HepG2 (cell line): Measurements from ENCODE around the gene DNAJC8. TPM values are rescaled to one million over a fixed set of nuclear protein-coding genes. Genes with fewer than 3 reads are reported as not detected.

Source experiments
- ATAC-seq: fragments of 200-7000 bp; cut with Tn5 transposase; 3 replicates; pipeline ENCODE4 v1.9.1; 2020; ENCODE audit warnings: mild to moderate bottlenecking, moderate library complexity
- BruUV-seq: library from RNA; stranded (reverse); fragments of 400-500 nt; replicated peaks from 2 replicates; lab custom pipeline; 2021; lab: Mats Ljungman, UMichigan
- CTCF ChIA-PET: fragments of 300-600 bp; formaldehyde crosslinking; extraction: SDS; loops from one replicate; lab custom pipeline; 2021; ENCODE audit warnings: low total read pairs, inconsistent platforms, low intra/inter-chr PET ratio; lab: Yijun Ruan, JAX
- POLR2A ChIA-PET: fragments of 350-600 bp; sonication (Branson Sonifier 250); formaldehyde crosslinking; loops from one replicate; lab custom pipeline; 2020; ENCODE audit warnings: antibody characterized with exemption, inconsistent platforms; lab: Yijun Ruan, JAX
- DNase-seq: peaks from one replicate; pipeline ENCODE4 v3.0.0-alpha.2; 2015; ENCODE audit warnings: low spot score
- FAIRE-seq: peaks from 3 replicates; lab custom pipeline; 2011; peaks lifted over from hg19 to GRCh38; lab: Jason Lieb, UNC
- H2AFZ ChIP-seq: one replicate; pipeline ENCODE4 v1.6.1; 2011; ENCODE audit warnings: low read length, inconsistent platforms
- H3K27ac ChIP-seq: fragments of 300-600 bp; 3 replicates; pipeline ENCODE4 v1.8.0; 2011; ENCODE audit warnings: mixed run types, mild to moderate bottlenecking, mixed read lengths, low read length, inconsistent platforms; ENCODE audit not compliant: insufficient read depth; ENCODE audit errors: extremely low read length
- H3K27me3 ChIP-seq, 2 experiments: fragments of 200-600 bp in 1 of 2; 2 replicates in 1 of 2; 3 replicates in 1 of 2; pipeline versions ENCODE4 v1.6.0 to v1.8.0; 2011; ENCODE audit warnings: low read length in 2 of 2, mild to moderate bottlenecking in 2 of 2, moderate library complexity in 2 of 2, inconsistent platforms in 1 of 2; ENCODE audit not compliant: insufficient read depth in 2 of 2, control insufficient read depth in 1 of 2
- H3K36me3 ChIP-seq, 2 experiments: fragments of 200-600 bp in 1 of 2; replicated peaks in 1 of 2; 2 replicates in 1 of 2; 3 replicates in 1 of 2; pipeline versions ENCODE4 v1.5.1 to v1.8.0; 2011; ENCODE audit warnings: low read length in 2 of 2, inconsistent platforms in 1 of 2; ENCODE audit not compliant: insufficient read depth in 2 of 2, control insufficient read depth in 1 of 2
- H3K4me1 ChIP-seq: 2 replicates; pipeline ENCODE4 v1.5.1; 2012; ENCODE audit warnings: low read length, inconsistent platforms; ENCODE audit not compliant: insufficient read depth
- H3K4me2 ChIP-seq: 2 replicates; pipeline ENCODE4 v1.6.0; 2011; ENCODE audit warnings: low read depth, low read length, inconsistent platforms
- H3K4me3 ChIP-seq, 3 experiments: fragments of 200-600 bp in 1 of 3; sonication (generic), shearing (Covaris generic) in 1 of 3; replicated peaks in 1 of 3; 2 replicates each; pipeline ENCODE4 v1.5.1; 2011 to 2016; ENCODE audit warnings: low read length in 3 of 3, inconsistent platforms in 2 of 3, low read depth in 2 of 3, mild to moderate bottlenecking in 2 of 3, control low read depth in 1 of 3, mixed read lengths in 1 of 3; ENCODE audit not compliant: insufficient read depth in 1 of 3
- H3K79me2 ChIP-seq: one replicate; pipeline ENCODE4 v1.6.1; 2011; ENCODE audit warnings: low read length, inconsistent platforms; ENCODE audit not compliant: insufficient read depth
- H3K9ac ChIP-seq: 2 replicates; pipeline ENCODE4 v1.6.0; 2011; ENCODE audit warnings: mild to moderate bottlenecking, low read depth, low read length, inconsistent platforms; ENCODE audit not compliant: insufficient read depth
- H3K9me3 ChIP-seq: 2 replicates; pipeline ENCODE4 v1.5.1; 2012; ENCODE audit warnings: mild to moderate bottlenecking, low read length
- H4K20me1 ChIP-seq: 2 replicates; pipeline ENCODE4 v1.6.0; 2011; ENCODE audit warnings: inconsistent platforms, mild to moderate bottlenecking, low read length, moderate library complexity; ENCODE audit not compliant: insufficient read depth
- CEBPB ChIP-seq: IDR thresholded peaks from 2 replicates; pipeline ENCODE4 v1.6.1; 2011; ENCODE audit warnings: low read depth, low read length, improper control_type of control experiment, borderline replicate concordance
- ETV5 ChIP-seq: IDR thresholded peaks from 2 replicates; pipeline ENCODE4 v1.6.1; 2018; ENCODE audit warnings: missing biosample characterization, missing genetic modification reagents, inconsistent platforms, borderline replicate concordance
- HNRNPH1 ChIP-seq: fragments of 200-400 bp; formaldehyde crosslinking; optimal IDR thresholded peaks from 2 replicates; pipeline ENCODE3; 2017; ENCODE audit warnings: mild to moderate bottlenecking, low read depth, low read length
- HOXA3 ChIP-seq: sonication (generic); formaldehyde crosslinking; IDR thresholded peaks from 2 replicates; pipeline ENCODE4 v1.5.0; 2020; ENCODE audit warnings: missing genetic modification reagents
- MIER3 ChIP-seq: IDR thresholded peaks from 2 replicates; pipeline ENCODE4 v1.6.1; 2016; ENCODE audit warnings: missing compliant biosample characterization, borderline replicate concordance
- NPAS2 ChIP-seq: sonication (generic); formaldehyde crosslinking; IDR thresholded peaks from 2 replicates; pipeline ENCODE4 v1.8.0; 2022; ENCODE audit warnings: mild to moderate bottlenecking, missing genetic modification reagents, borderline replicate concordance
- SIN3B ChIP-seq: fragments of 150-350 bp; IDR thresholded peaks from 2 replicates; pipeline ENCODE4 v1.6.1; 2014; ENCODE audit warnings: low read length
- SMAD9 ChIP-seq: sonication (generic); formaldehyde crosslinking; IDR thresholded peaks from 2 replicates; pipeline ENCODE4 v1.5.1; 2020; ENCODE audit warnings: mild to moderate bottlenecking, missing genetic modification reagents
- STAT5B ChIP-seq: sonication (generic); formaldehyde crosslinking; IDR thresholded peaks from 2 replicates; pipeline ENCODE4 v1.4.0; 2020; ENCODE audit warnings: missing genetic modification reagents
- ZNF101 ChIP-seq: sonication (generic); formaldehyde crosslinking; IDR thresholded peaks from 2 replicates; pipeline ENCODE4 v1.4.0; 2020; ENCODE audit warnings: mild to moderate bottlenecking, low read depth, missing genetic modification reagents, borderline replicate concordance
- ZNF251 ChIP-seq: sonication (generic); formaldehyde crosslinking; IDR thresholded peaks from 2 replicates; pipeline ENCODE4 v1.9.0; 2021; ENCODE audit warnings: mild to moderate bottlenecking, missing genetic modification reagents
- ZNF296 ChIP-seq: sonication (generic); formaldehyde crosslinking; conservative IDR thresholded peaks from 2 replicates; pipeline ENCODE4 v1.5.0; 2020; ENCODE audit warnings: mild to moderate bottlenecking, missing genetic modification reagents
- ZNF333 ChIP-seq: sonication (generic); formaldehyde crosslinking; IDR thresholded peaks from 2 replicates; pipeline ENCODE4 v1.4.0; 2020; ENCODE audit warnings: mild to moderate bottlenecking, missing genetic modification reagents, borderline replicate concordance
- ZNF75D ChIP-seq: sonication (generic); formaldehyde crosslinking; IDR thresholded peaks from 2 replicates; pipeline ENCODE4 v1.8.1; 2023; ENCODE audit warnings: missing genetic modification reagents, mild to moderate bottlenecking, borderline replicate concordance
- ZSCAN31 ChIP-seq: sonication (generic); formaldehyde crosslinking; IDR thresholded peaks from 2 replicates; pipeline ENCODE4 v1.5.0; 2020; ENCODE audit warnings: low read depth, mild to moderate bottlenecking, missing genetic modification reagents
- ZSCAN9 ChIP-seq: IDR thresholded peaks from 2 replicates; pipeline ENCODE4 v1.6.1; 2016; ENCODE audit warnings: borderline replicate concordance
- WGBS: methylation state at CpG from one replicate; pipeline ENCODE4 v1.1.6; 2017; ENCODE audit warnings: low lambda C conversion rate; 5-methylcytosine and 5-hydroxymethylcytosine counted together
- in situ Hi-C: cut with HindIII; loops from 2 replicates; pipeline ENCODE4 v1.10.0; 2017; ENCODE audit warnings: low pct_unique_long_range_greater_than_20kb; ENCODE audit not compliant: extremely low pct_ligation_motif_present
- intact Hi-C: fragments of 100-400 bp; cut with micrococcal nuclease; formaldehyde crosslinking; loops from one replicate; pipeline ENCODE4 v1.10.0; 2022; ENCODE audit not compliant: unreplicated experiment
- polyA plus RNA-seq, 8 experiments: library from polyadenylated mRNA; depleted of rRNA in 3 of 8; stranded (reverse) in 7 of 8; unstranded in 1 of 8; fragments of >200 nt; fragmentation: Illumina TruSeq in 4 of 8; extraction: Trizol in 4 of 8; gene quantifications; 2 replicates each; pipeline versions ENCODE4 v1.2.1 to v1.2.3, GENCODE V29; 2011 to 2016; ENCODE audit warnings: low read depth in 4 of 8, missing spikeins in 1 of 8, mixed read lengths in 1 of 8; ENCODE audit not compliant: insufficient read depth in 1 of 8
- total RNA-seq, 5 experiments: library from RNA; depleted of rRNA; stranded (reverse); fragments of >200 nt; fragmentation: Illumina TruSeq; extraction: Trizol; gene quantifications; 2 replicates each; pipeline ENCODE4 v1.2.3, GENCODE V29; 2016; ENCODE audit warnings: low read depth in 1 of 5
- TF ChIP-seq, protein P1 (sequence below): IDR thresholded peaks from 2 replicates; pipeline ENCODE4 v1.6.1; 2016

Gene DNAJC8
- total and polyA plus RNA-seq, 2 of the 13 experiments (the other 11 are each of a cell fraction or from before 2014, with no cell fraction given): 54.5 to 126 TPM

DNA sequence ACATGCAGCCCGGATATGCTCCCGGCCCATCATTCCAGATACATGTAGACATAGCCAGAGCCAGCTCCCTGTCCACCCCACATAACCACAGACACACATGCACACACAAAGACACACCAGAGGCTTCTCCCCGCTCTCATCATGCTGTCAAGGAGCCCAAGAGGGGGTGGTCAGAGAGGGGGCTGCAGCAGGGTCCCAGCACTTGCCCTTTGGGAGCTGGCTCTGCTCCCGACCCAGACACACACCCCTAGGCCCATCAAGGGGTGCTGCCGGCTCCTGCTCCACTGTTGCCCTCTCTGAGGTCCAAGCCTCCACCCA, 58.9 kb downstream of the DNAJC8 start:
- POLR2A ChIA-PET: no interaction called here
- H3K9ac ChIP-seq: no peak overlapping the region
- DNase-seq (no peak), FAIRE-seq (no peak), ATAC-seq (peak; percentile 31; the same call in 1 of the 3 replicates)
- CTCF ChIA-PET: no interaction called here
- 50% methylated on average over 2 of the region's 5 CpGs for WGBS
- intact Hi-C loops: no loop called here
- H4K20me1 ChIP-seq: no peaks in the 10 kb centered on the region
- no TSS peak for BruUV-seq
- H3K27me3 ChIP-seq: peaks cover 2 to 23% of the 10 kb centered on the region in 2 experiments; a peak in 3 of 5 replicates
- H3K4me1 ChIP-seq: peaks cover 60% of the 10 kb centered on the region
- no peaks in the 10 kb centered on the region for H3K9me3 ChIP-seq
- no peak overlapping the region for H2AFZ ChIP-seq
- no peaks in the 10 kb centered on the region for H3K79me2 ChIP-seq
- H3K4me2 ChIP-seq: peak overlapping the region; percentile 71
- H3K36me3 ChIP-seq: no peaks in the 10 kb centered on the region
- in situ Hi-C loops: no loop called here
- H3K4me3 ChIP-seq: peak overlapping the region in 1 of 3 experiments; percentile 45; a peak in 1 of 6 replicates
- no peak for TF ChIP-seq ZNF296 (CRISPR knock-in tag)
- no peak for TF ChIP-seq ZSCAN31 (CRISPR knock-in tag)
- TF ChIP-seq STAT5B (CRISPR knock-in tag): no peak
- no peak for TF ChIP-seq ZNF251 (CRISPR knock-in tag)
- no peak for TF ChIP-seq HOXA3
- no peak for TF ChIP-seq ZNF333 (CRISPR knock-in tag)
- TF ChIP-seq HNRNPH1: no peak
- TF ChIP-seq ZSCAN9: no peak
- no peak for TF ChIP-seq ETV5 (CRISPR knock-in tag)
- no peak for TF ChIP-seq NPAS2 (CRISPR knock-in tag)
- TF ChIP-seq, protein P1, sequence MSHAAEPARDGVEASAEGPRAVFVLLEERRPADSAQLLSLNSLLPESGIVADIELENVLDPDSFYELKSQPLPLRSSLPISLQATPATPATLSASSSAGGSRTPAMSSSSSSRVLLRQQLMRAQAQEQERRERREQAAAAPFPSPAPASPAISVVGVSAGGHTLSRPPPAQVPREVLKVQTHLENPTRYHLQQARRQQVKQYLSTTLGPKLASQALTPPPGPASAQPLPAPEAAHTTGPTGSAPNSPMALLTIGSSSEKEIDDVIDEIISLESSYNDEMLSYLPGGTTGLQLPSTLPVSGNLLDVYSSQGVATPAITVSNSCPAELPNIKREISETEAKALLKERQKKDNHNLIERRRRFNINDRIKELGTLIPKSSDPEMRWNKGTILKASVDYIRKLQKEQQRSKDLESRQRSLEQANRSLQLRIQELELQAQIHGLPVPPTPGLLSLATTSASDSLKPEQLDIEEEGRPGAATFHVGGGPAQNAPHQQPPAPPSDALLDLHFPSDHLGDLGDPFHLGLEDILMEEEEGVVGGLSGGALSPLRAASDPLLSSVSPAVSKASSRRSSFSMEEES: no peak
- no peak for TF ChIP-seq SIN3B
- TF ChIP-seq CEBPB: no peak
- no peak for TF ChIP-seq ZNF101 (CRISPR knock-in tag)
- TF ChIP-seq SMAD9 (CRISPR knock-in tag): no peak
- no peak for TF ChIP-seq MIER3
- no peak for TF ChIP-seq ZNF75D (CRISPR knock-in tag)
- H3K27ac ChIP-seq: no peak overlapping the region
